Activated CD4-positive, alpha-beta T cell treated with anti-CD3 and anti-CD28 coated beads for 24 hours (primary cell): ENCODE results near the gene MAPRE3.
"Not testable (repeated sequence)": the region's sequence is repeated elsewhere in the genome, so short reads cannot be mapped to it uniquely, and the experiment has no call there.

Experiments
- DNase-seq, 2 donors: peaks; one replicate each; pipeline ENCODE4 v3.0.0-alpha.2; 2020; ENCODE audit warnings: low read depth in 2 of 2

Gene MAPRE3

GRCh38 chr2:27070653-27071276, 100.3 kb downstream of the MAPRE3 start:
- no peak for DNase-seq

- peak; percentile 84 to 85 for DNase-seq
Observed at GRCh38 chr2:27071277-27071989, 101.0 kb downstream of the MAPRE3 start, which contains the start of gene OST4. Gene OST4 (minus strand): TSS chr2:27071654.

- no peak for DNase-seq
Observed at GRCh38 chr2:27071990-27072830, 101.8 kb downstream of the MAPRE3 start.

GRCh38 chr2:27072920-27073319, 102.5 kb downstream of the MAPRE3 start:
- no peak for DNase-seq

GRCh38 chr2:27073782-27074181, 103.3 kb downstream of the MAPRE3 start:
- DNase-seq = no peak

- no peak for DNase-seq
Observed at GRCh38 chr2:27074738-27075565, 104.5 kb downstream of the MAPRE3 start.

- DNase-seq = not testable (repeated sequence)
Observed at GRCh38 chr2:27075566-27075871, 105.1 kb downstream of the MAPRE3 start.

- DNase-seq = no peak
Observed at GRCh38 chr2:27076323-27076722, 105.9 kb downstream of the MAPRE3 start.
